ENCODE results near the gene MAGI2. TPM values are rescaled to one million over a fixed set of nuclear protein-coding genes. Genes with fewer than 3 reads are reported as not detected.

Gene MAGI2
- total RNA-seq, 4 donors from 2014 or later = 0.90 to 2.4 (median 0.99) TPM

GRCh38 chr7:78191475-78192079, 1261.9 kb downstream of the MAGI2 start:
- intact Hi-C loops (cut with DNase I; ENCODE audit: low total_unique reads) = no loop called here
- ATAC-seq = no peak

GRCh38 chr7:78189762-78190161, 1263.7 kb downstream of the MAGI2 start:
- no peak overlapping the region for H3K27ac ChIP-seq
- H3K9me3 ChIP-seq = no peaks in the 10 kb centered on the region
- no peaks in the 10 kb centered on the region for H3K4me1 ChIP-seq
- H3K4me3 ChIP-seq = no peak overlapping the region
- intact Hi-C loops (cut with DNase I; ENCODE audit: low total_unique reads) = no loop called here
- no peak for ATAC-seq
- TF ChIP-seq POLR2A (IDR thresholded peaks at IDR 0.05) (no peak), CTCF (IDR thresholded peaks at IDR 0.05 in 4 of 5, conservative IDR thresholded peaks at IDR 0.05 in 1 of 5) (no peak)
- H3K36me3 ChIP-seq = no peaks in the 10 kb centered on the region
- no peak for DNase-seq
- no peaks in the 10 kb centered on the region for H3K27me3 ChIP-seq
- in situ Hi-C loops (cut with MboI; ENCODE audit: low sequenced_read_pairs in 4 of 4) = no loop called here

More at GRCh38 chr7:78191475-78192079, 1261.9 kb downstream of the MAGI2 start:
- Histone ChIP-seq H3K36me3 (no peaks in the 10 kb centered on the region), H3K4me1 (no peaks in the 10 kb centered on the region), H3K27me3 (no peaks in the 10 kb centered on the region), H3K9me3 (no peaks in the 10 kb centered on the region), H3K27ac (no peak overlapping the region), H3K4me3 (no peak overlapping the region)
- TF ChIP-seq CTCF (IDR thresholded peaks at IDR 0.05 in 4 of 5, conservative IDR thresholded peaks at IDR 0.05 in 1 of 5) (no peak), POLR2A (IDR thresholded peaks at IDR 0.05) (no peak)
- no peak for DNase-seq
- in situ Hi-C loops (cut with MboI; ENCODE audit: low sequenced_read_pairs in 4 of 4) = no loop called here

- Histone ChIP-seq H3K27ac (no peak overlapping the region), H3K27me3 (no peaks in the 10 kb centered on the region), H3K4me1 (no peaks in the 10 kb centered on the region), H3K36me3 (no peaks in the 10 kb centered on the region), H3K9me3 (no peaks in the 10 kb centered on the region), H3K4me3 (no peak overlapping the region)
- no peak for ATAC-seq
- DNase-seq = no peak
- in situ Hi-C loops (cut with MboI; ENCODE audit: low sequenced_read_pairs in 4 of 4) (no loop called here), intact Hi-C loops (cut with DNase I; ENCODE audit: low total_unique reads) (no loop called here)
- no peak for TF ChIP-seq POLR2A (IDR thresholded peaks at IDR 0.05)
- TF ChIP-seq CTCF (IDR thresholded peaks at IDR 0.05 in 4 of 5, conservative IDR thresholded peaks at IDR 0.05 in 1 of 5) = no peak
Measured at GRCh38 chr7:78185149-78185745, 1268.2 kb downstream of the MAGI2 start.

GRCh38 chr7:78184299-78184698, 1269.2 kb downstream of the MAGI2 start:
- ATAC-seq (no peak), DNase-seq (no peak)
- intact Hi-C loops (cut with DNase I; ENCODE audit: low total_unique reads) (no loop called here), in situ Hi-C loops (cut with MboI; ENCODE audit: low sequenced_read_pairs in 4 of 4) (no loop called here)
- Histone ChIP-seq H3K9me3 (no peaks in the 10 kb centered on the region), H3K27me3 (no peaks in the 10 kb centered on the region), H3K27ac (no peak overlapping the region), H3K36me3 (no peaks in the 10 kb centered on the region), H3K4me1 (no peaks in the 10 kb centered on the region), H3K4me3 (no peak overlapping the region)
- no peak for TF ChIP-seq CTCF (IDR thresholded peaks at IDR 0.05 in 4 of 5, conservative IDR thresholded peaks at IDR 0.05 in 1 of 5)
- no peak for TF ChIP-seq POLR2A (IDR thresholded peaks at IDR 0.05)
